ENCODE results near the gene CKLF.

DNA sequence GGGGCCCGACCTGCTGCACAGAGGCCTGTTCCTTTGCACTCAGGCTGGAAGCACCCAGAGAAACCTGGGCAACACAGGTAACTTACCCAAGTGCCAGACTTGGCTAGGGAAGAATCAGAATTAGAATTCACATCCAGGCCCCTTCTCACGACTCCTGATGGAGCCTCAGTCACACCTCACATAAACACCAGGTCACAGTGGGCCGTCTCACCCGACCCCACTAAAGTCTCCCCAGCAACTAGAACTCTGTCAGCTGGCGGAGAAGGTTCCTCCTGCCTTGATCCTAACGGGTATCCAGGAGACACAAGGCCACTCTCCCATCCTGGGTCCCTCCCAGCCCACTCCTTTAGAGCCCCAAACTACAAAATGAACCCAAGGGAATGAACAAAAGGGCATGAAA is 8.8 kb upstream of the CKLF start:
- TF ChIP-seq, protein P1, sequence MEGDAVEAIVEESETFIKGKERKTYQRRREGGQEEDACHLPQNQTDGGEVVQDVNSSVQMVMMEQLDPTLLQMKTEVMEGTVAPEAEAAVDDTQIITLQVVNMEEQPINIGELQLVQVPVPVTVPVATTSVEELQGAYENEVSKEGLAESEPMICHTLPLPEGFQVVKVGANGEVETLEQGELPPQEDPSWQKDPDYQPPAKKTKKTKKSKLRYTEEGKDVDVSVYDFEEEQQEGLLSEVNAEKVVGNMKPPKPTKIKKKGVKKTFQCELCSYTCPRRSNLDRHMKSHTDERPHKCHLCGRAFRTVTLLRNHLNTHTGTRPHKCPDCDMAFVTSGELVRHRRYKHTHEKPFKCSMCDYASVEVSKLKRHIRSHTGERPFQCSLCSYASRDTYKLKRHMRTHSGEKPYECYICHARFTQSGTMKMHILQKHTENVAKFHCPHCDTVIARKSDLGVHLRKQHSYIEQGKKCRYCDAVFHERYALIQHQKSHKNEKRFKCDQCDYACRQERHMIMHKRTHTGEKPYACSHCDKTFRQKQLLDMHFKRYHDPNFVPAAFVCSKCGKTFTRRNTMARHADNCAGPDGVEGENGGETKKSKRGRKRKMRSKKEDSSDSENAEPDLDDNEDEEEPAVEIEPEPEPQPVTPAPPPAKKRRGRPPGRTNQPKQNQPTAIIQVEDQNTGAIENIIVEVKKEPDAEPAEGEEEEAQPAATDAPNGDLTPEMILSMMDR (IDR thresholded peaks at IDR 0.05 in 4 of 5, conservative IDR thresholded peaks at IDR 0.05 in 1 of 5): no peak
- no peak for TF ChIP-seq POLR2A (IDR thresholded peaks at IDR 0.05)
